Activated T-cell treated with anti-CD3 and anti-CD28 coated beads for 1 hour (primary cell): ENCODE measurements around the gene KCNJ5.

Experiments used
- DNase-seq: peaks from one replicate; pipeline ENCODE4 v3.0.0-alpha.2; 2020; ENCODE audit warnings: low read depth

The KCNJ5 gene

GRCh38 chr11:128895526-128895925 lies 4.4 kb downstream of the KCNJ5 start:
- DNase-seq: no peak

- no peak for DNase-seq
Observed at GRCh38 chr11:128896356-128896755, 5.2 kb downstream of the KCNJ5 start.

DNA sequence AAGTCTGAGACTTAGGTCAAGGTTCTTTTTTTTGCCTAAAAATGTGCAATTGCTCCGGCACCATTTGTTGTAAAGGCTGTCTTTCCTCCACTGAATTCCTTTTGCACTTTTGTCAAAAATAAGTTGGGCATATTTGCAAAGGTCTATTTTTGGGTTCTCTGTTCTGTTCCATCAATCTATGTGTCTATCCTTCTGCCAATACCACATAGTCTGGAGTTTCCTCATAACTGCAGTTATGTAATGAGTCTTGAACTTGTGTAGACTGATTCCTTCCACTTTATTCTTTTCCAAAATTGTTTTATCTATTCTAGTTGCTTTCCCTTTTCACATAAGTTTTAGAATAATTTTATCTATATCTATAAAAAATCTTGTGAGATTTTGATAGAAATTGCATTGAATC lies 6.7 kb downstream of the KCNJ5 start:
- no peak for DNase-seq

DNA sequence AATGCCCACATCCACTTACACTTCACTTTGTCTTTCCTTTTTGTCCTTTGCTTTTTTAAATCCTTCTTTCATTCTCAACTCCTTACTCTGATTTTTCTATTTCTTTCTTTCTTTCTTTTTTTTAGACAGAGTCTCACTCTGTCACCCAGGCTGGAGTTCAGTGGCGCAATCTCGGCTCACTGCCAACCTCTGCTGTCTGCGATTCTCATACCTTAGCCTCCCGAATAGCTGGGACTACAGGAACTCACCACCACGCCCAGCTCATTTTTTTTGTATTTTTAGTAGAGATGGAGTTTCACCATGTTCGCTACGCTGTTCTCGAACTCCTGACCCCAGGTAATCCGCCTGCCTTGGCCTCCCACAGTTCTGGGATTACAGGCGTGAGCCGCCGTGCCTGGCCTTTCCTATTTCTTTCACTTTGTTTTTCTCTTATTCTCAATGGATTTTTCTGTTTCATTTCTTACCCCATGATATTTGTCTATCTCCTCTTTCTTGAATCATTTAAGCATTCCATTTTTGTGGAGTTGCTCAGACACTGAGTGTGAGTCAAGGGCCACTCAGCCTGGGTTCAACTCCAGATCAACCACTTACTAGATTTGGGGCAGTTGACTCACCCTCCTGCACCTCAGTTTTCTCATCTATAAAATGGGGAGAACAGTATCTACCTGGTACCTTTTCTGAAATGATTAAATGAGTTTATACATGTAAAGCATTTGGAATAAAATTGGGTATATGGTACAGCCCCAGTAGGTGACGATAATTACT lies 7.6 kb downstream of the KCNJ5 start:
- no peak for DNase-seq

GRCh38 chr11:128900468-128900867 lies 9.3 kb downstream of the KCNJ5 start:
- no peak for DNase-seq

DNA sequence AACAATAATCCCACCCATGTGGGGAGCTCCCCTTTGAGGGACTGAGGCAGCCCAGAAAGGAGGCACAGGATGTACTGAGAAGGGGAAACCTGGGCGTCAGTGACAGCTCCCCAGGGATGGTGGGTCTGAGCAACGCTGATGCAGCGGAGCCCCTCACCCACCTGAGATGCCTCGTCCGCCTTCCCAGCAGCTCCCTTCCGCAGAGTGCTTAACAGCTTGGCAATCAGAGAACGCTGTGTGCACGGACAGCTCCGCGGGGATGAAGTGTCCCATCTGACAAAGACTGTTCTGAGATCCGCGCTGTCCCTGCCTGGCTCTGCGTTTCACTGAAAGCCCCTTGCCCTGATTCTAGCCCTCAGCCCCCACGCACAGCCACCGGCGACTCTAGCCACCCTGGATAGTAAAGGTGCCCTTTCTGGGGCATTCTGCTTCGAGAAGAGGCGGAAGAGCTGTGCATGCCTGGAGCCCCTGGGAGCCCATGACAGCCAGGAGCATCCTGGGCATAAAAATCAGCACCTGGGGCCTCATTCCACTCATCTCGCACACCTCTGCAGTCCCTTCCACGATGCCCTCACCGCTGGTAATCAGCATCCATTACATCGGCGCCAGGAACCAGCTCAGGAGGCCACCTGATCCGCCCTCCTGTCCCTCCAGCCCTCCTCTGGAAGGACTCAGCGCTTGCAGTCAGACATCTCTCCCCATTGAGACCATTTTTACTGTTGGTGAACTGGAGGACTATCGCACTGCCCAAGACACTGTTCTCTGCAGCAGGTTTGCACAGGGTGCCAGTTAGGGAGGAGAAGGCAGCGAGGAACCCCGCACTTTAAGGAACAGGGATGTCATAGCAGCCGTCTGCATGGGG lies 10.7 kb downstream of the KCNJ5 start:
- no peak for DNase-seq

- DNase-seq: no peak
Observed at GRCh38 chr11:128902515-128903066, 11.4 kb downstream of the KCNJ5 start.

DNA sequence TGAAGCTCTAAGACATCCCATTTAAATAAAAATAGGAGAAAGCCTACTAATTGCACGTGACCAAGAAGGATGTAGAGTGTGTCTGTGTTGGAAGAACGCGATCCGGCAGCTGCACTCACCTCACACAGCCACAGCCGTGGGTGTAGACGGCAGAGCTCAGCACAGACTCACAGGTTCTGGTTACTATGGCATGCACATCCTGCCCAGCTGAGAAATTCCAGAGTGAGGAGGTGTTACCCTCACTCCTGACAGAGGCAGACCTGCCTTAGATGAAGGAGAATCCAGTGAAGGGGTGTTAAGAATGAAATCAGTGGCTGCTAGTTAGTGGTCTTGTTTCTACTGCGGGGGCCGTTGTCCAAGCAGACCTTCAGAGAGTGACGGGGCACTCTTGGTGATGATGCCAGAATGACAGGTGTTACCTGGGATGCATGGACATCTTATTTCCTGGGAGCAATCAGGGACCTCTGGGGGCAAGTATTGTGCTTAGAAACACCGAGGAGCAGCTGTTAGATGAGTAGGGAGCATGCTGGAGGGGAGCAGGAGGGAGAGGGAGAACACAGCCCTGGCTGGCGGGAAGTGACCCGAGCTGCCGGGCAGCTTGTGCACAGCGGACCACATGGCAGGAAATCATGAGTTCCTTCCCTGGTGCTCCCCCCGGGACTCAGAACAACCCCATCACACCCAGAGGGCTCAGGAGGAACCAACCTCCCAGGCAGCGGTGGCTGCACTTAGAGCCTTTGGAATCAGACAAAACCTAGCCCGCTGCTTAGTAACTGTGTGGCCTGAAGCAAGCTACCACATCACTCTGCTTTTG lies 12.3 kb downstream of the KCNJ5 start:
- no peak for DNase-seq

DNA sequence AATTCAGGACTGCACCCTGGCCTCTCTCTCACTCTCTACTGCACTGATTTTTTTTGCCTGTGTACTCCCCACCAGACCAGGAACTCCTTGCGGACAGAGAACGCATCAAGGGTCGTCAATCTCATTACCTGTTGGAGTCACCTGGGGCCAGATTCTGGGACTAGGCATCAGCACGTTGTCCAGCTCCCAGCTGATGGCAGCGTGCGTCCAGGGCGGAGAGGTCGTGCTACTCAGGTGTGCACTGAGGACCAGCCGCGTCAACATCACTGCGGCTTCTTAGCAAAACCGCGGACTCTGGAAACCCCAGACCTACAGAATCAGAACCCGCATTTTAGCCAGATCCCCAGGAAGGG lies 13.1 kb downstream of the KCNJ5 start:
- DNase-seq: no peak

- DNase-seq: no peak
Observed at GRCh38 chr11:128904656-128905344, 13.6 kb downstream of the KCNJ5 start.

- peak; percentile 30 for DNase-seq
Observed at GRCh38 chr11:128905345-128906184, 14.4 kb downstream of the KCNJ5 start.

- DNase-seq: no peak
Observed at GRCh38 chr11:128906185-128907050, 15.3 kb downstream of the KCNJ5 start.

- no peak for DNase-seq
Observed at GRCh38 chr11:128907585-128907984, 16.4 kb downstream of the KCNJ5 start.

DNA sequence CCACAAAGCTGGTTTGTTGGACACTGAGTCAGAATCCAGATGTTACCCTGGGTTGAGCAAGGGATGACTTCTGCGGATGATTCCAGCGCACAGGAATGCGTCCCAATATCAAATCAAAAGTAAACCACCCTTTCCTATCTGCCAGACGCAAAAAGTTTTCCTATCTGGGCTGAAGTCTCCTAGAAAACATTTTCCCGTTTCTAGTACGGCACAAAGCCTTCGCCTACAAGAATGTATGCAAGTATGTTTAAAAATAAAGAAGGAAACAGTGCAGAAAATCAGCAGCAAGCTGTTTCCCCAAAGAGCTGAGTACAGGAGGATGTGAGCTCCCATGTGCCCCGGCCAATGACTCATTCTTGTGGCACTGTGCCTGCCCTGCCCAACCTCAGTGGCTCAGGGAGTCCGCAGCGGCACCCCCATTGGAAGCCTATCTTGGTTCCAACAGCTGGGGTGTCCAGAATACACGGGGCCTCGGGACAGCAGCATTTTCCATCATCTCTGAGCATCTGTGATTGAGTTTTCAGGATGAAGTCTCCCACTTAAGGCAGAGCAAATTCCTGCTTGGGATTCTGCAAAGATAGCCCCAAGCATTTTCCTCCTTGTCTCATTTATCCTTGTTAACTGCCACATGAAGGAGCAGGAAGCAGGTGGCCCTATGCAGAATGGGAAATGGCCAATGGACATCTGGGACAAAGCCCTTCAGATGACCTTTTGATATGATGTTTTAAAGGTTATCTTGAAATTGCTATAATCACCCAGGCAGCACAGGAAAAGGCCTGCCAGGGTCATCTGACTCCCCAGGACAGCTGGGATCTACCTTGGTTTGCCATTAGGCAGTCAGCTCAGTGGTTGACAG lies 17.5 kb downstream of the KCNJ5 start:
- DNase-seq: no peak

DNA sequence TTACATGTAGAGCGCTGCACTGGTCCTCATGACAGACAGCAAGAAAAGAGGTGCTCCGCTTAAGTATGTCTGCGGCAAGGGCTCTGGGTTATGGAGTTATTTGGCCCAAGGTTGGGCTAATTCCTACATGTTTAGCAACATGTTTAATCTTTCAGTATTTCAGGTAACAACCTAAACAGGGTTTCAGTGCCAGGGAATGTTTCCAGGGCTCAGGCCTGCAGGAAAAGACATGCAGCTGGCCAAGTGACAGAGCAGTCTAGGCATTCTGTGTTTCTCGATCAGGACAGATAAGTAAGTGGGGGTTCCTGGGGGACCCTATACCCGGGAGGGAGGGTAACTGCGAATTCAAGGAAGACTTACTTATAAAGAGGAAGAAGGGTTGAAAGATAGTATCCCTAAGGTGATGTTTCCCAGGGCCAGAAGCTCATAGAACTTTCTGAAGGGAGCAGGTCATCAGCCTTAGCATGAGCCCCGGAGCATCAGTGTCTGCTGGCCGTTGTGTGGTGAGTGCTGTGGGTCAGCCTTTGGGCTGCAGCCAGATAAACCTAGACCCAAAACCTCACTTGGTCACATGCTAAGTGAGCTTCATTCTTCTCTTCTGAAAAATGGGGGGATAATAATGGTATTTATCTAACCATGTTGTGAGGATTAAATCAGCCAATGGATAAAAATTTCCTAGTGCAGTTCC lies 18.4 kb downstream of the KCNJ5 start:
- no peak for DNase-seq

DNA sequence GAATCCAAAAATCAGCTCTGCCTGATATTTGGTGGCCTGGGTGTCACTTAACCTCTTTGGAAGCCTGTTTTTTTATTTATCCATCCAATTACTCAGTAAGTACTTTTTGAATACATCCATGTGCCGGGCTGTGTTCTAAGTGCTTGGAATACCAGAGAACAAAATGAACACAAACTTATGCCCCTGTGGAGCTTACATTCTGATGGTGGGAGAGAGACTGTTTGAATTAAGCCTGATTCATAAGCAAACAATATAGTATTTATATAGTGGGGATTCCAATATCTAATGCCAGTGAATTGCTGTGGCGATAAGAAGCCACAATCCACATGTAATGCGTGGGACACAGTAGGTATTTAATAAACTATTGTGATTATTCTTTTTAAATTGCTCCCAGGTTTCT lies 19.4 kb downstream of the KCNJ5 start:
- no peak for DNase-seq

DNA sequence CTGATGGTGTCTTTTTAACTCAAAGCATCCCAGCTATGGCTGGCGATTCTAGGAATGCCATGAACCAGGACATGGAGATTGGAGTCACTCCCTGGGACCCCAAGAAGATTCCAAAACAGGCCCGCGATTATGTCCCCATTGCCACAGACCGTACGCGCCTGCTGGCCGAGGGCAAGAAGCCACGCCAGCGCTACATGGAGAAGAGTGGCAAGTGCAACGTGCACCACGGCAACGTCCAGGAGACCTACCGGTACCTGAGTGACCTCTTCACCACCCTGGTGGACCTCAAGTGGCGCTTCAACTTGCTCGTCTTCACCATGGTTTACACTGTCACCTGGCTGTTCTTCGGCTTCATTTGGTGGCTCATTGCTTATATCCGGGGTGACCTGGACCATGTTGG lies 20.1 kb downstream of the KCNJ5 start:
- DNase-seq: no peak

DNA sequence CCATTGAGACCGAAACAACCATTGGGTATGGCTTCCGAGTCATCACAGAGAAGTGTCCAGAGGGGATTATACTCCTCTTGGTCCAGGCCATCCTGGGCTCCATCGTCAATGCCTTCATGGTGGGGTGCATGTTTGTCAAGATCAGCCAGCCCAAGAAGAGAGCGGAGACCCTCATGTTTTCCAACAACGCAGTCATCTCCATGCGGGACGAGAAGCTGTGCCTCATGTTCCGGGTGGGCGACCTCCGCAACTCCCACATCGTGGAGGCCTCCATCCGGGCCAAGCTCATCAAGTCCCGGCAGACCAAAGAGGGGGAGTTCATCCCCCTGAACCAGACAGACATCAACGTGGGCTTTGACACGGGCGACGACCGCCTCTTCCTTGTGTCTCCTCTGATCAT lies 20.5 kb downstream of the KCNJ5 start:
- DNase-seq: no peak
